Bone marrow (tissue), 2 donors: ENCODE measurements around the gene CMTM3.

Experiments
- DNase-seq, 2 donors: peaks; one replicate each; lab custom pipeline; 2025; lab: John Stamatoyannopoulos, UW

The CMTM3 gene

DNA sequence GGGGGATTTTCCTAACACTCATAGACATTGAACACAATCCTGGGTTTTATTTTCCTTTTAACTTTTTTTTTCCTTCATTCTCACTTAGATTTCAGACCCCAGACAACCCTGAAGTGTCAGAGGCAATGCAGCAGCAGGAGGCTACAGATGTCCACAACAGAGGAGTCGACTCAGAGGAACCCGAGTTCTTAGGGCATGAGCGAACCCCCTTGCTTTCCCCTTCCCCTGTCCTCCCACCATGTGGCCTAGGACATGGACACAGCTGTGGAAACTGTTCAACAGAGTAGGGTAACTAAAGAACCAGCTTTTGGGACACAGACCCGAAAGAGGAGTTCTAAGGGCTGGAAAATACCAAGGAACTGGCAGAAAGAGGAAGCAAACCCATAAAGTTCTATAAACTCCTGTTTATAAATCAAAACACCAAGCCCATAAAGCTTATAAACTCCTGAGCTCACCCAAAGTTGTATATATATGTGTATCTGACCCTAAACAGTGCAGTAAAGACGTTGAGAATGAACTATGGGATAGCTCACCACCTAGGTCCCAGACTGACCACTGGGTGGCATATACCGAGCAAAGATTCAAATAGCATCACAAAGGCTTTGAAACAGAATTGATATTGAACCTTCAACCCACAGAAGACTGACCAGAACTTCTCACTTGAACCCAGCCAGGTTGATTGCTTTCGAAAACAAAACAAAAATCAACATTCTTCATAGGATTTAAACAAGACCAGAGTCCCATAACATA is 58.1 kb downstream of the CMTM3 start:
- no peak for DNase-seq
